Colon (tissue), 2 donors: ENCODE results near the gene PANK1.

Experiments
- FAIRE-seq: peaks from 2 replicates; lab custom pipeline; 2012; peaks lifted over from hg19 to GRCh38; lab: Jason Lieb, UNC
- donor health status: control.
- donor health status: control.

PANK1 gene

DNA sequence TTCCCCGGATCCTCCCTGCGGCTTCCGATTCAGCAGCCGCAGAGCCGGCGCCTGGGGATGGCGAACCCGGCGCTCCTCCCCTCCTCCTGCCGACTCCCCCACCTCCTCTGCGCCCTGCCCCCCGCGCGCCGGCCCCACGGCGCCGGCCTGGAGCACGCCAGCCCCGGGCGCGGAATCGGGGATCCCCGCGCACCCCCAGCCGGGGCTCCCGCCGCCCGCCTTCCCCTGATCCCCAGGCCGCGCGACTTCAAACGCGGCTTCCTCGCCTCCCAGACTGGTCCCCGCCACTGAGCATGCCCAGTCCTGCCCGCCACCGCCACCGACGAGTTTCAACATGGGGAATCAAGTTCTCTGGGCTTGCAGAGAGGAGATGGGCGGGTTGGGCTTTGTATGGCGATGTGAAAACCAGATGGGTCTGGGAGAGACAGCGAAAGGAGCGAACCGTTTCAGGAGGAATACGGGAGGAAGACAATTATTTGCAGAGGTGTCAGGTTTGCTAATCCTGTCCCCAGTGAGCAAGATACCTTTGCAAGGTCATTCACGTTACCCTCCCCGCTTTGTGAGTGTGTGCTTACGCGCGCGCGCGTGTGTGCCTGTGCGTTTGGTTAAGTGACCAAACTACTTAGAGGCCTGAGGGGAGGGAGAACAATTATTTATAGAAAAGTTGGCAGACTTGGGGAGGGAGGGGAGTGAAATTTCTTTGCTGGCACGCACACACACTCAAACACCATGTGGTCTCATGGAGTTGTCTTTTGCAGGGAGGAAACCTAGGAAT is at the start of gene PANK1:
PANK1 (minus strand) TSS at position 276 of the 775 bp plus-strand sequence. CDS start 351 bp downstream, outside the sequence.
- no peak for FAIRE-seq

DNA sequence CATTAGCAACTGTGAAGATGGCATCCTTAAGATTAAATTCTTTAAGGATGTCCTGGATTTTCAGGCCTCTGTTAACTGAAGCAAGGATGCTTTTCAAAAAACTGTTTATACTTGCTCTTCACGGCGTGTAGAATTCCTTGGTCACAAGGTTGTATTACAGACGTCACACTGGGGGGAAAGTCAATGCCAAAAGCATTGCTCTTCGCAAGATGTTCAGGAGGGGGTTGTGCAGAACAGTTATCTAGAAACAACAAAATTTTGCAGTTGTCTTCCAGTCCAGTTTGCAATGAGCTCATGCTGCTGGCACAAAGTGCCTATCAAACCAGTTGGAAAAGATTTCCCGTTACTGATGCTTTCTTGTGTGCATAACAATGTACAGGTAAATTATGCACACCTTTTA is 48.1 kb upstream of the PANK1 start:
- no peak for FAIRE-seq

DNA sequence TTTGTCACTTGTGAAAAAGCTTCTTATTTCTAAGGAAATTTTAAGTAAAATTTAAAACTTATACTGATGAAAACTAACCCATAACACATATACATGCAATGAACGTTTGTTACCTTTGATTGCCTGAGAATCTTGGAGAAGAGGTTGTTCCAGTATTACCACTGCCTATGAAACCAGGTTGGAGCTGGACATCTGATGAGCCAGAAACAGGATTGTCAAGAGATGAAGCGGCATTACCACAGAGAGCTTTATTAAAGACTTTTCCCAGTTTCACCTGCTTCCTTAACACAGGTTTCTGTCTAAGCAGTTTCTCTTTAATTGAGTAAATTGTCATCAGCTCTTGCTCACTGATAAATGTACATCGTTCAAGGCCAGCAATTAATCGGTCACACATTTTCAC is 47.4 kb upstream of the PANK1 start:
- FAIRE-seq: no peak

DNA sequence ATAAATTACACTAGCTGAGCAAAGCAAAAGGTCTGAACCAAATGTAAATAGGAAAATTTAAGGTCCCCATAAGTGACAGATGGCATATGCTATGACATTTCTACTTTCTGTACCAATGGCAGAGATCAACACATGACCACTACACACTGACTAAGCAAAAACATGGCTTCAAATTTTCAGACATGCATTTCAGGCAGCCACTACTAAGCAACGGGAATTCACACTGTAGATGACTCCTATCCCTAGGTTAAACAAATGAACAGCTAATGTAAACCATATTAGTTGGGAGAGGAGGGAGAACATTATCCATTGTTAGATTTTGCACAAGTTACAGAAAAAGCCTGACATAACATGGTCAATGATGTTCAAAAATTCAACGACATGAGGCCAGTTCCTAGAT is 45.0 kb upstream of the PANK1 start:
- no peak for FAIRE-seq

DNA sequence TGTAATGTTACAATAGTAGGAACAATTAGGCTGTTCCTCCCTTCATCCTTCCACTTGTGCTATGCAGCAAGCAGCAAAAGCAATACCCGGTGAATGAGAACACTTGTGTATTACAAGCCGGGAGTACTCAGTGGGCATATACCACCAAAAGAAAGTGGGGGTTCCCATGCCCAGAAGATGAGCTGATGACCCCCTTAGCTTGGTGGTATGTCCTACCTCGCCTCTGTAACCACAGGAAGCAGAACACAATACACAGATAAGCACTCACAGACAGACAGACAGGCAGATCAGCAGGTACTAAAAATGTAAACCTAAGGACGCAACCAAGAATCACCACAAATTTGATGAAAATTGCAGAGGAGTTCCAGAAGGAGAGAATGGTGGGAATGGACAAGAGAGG is 40.9 kb upstream of the PANK1 start:
- FAIRE-seq: no peak

DNA sequence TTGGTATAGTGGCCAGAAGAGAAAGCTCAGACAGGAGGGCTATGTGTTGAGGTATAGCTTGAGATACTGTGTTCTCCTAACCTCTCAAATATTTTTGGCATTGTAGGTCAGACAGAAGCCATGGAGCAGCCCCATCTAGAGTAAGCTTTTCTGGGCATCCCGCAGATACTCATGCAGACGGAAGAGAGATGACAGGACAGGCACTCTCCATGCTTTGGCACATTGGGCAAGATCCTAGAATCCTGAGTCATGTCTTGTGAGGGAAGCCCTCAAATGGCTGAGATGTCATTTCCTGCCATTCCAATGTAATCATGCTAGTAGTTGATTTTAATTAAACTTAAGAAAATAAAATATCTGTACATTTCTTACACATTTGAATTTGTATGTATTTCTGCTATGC is 39.6 kb upstream of the PANK1 start:
- FAIRE-seq: no peak

DNA sequence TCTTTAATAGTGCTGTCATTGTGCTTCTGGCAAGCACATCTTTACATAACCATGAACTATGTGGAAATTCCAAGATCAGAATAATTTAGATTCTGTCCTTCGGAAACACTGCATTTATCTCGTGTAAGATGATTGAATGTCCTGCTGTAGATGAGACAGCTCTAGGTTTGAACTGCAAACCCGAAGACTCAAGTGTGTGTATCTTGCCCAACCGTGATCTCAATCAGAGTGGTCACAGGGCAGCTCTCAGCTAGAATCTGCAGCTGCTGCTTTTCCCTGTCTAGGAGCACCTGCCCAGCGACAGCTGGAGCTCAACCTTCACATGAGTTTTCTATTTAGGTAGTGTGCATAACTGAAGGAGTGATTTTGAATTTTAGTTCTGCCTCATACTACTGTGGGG is 38.8 kb upstream of the PANK1 start:
- FAIRE-seq: no peak

DNA sequence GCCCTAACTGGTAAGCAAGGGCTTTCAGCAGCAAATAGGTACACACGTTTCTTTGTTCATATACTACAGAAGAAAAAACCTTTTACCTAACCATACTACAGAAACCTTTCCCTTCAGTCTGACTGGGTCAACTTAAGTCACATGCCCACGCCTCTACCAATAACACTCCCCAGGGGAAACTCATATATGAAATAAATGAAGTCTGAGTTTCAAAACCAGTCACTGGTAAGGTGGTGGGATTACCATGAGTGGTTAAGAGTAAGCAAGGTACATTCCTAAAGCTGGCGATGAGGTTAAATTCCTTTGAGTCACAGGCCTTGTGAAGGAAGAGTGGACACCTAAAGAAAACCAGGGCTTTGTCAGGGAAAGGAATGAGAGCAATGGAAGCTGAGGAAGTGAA is 34.9 kb upstream of the PANK1 start:
- no peak for FAIRE-seq

DNA sequence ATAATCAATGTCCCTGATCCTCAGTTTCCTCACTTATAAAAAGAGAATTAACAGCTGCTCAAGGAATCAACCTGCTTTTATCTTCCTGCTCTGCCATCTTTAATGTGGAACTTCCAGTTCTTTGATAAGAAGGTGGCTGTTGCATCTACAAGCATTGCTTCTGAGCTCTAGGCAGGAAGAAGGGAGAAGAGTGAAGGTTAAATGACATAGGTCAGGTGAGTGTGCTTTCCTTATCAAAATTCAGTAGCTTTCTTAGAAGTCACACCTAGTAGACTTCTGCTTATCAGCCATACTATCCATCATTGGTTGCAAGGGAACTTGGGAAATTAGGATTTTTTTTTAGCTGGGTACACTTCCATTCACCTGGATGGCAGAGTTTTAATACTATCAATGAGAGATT is 32.3 kb upstream of the PANK1 start:
- FAIRE-seq: no peak

DNA sequence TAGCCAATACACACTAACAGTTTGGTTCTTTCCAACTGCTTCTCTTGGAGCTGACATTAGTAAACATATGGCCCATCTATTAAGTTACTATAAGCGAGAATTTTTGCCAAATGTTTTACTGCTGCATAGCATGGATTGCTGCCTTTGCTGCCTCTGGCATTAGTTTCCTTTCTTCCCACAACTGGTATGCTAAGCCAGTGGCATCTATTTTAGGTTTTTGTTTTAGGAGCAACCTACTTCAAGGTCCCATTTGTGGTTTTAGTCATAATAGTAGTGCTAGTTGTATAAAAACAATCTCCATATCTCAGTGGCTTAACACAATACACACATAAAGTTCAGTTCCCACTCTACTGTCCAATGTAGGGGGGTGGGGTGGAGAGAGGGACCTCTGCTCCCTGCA is 25.9 kb upstream of the PANK1 start:
- no peak for FAIRE-seq

DNA sequence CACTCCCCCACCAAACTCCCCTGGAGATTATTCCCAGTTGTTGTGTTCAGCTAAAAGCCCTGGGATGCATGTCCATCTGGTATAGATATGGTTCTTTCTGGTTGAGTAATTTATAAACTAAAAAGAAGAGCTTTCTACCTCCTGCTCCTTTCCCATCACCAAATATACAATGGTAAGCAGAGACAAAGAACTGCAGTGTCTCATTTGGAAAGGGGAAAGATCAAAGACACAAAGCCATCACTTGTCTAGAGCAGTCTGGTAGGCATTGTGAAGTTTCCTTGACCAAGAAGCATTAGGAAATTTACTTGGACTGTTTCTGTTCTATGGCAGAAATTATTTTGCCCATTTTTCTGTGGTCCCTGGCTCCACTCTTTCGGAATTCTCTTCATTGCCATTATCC is 24.9 kb upstream of the PANK1 start:
- FAIRE-seq: no peak

DNA sequence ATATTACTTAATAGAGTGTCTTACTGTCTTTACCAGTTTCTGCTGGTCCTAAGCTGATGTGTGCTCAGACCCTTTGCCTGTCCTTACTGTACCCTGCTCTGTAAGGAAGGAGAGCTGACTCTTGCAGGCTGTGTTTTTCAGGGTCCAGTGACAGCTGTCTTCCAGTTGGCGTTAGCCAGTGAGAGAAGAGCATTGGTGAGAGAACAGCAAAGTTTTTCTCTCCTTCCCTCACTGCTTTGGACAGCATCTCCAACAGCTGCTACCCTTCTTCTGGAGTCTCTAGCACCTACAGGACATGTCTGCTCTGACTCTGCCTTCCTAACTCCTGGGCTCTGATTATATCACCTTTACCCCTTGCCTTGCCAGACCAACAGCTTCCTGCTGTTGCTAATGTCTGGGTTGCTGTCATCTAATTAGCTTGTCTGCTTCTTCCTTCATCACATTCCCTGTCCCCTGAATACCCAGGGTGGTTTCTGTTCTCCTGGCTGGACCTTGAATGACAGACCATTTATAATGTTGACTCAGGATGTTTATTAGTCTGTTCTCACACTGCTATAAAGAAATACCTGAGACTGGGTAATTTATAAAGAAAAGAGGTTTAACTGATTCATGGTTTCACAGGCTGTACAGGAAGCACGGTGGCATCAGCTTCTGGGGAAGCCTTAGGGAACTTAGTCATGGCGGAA is 23.5 kb upstream of the PANK1 start:
- no peak for FAIRE-seq

DNA sequence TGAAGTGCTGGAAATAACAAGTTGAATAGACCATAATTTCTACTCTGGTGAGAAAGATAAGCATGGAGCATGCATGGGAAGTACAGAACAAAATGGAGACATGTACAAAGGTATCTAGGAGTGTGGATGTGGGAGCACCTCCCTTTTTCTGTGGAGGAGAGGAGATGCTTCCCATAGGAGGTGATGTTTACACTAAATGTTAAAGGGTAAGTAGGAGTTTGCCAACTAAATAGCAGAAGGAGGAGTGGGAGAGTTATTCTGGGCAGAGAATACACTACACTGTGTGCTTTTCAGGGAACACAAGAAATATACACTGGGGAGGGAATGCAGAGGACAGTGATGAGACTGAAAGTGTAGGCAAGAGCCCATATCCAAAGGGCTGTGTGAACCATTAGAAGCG is 21.1 kb upstream of the PANK1 start:
- FAIRE-seq: no peak

DNA sequence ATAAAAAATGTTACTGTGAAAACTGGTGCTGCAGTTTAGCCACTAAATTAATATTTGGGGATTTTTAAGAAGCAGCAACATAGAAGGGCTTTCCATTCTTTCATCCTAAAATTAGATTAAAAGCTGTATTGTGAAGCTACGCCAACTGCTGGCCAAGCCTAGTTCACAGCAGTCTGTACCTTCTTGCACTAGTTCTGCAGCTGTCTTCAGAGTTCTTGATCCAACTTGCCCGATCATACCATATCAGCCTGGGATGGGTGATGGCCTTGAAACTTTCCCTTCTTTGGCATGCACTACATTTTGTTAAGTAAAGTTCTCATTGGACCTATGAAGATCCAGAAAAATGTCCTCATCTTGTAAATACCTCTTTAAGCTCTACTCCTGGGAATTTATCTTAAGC is 20.3 kb upstream of the PANK1 start:
- FAIRE-seq: no peak

DNA sequence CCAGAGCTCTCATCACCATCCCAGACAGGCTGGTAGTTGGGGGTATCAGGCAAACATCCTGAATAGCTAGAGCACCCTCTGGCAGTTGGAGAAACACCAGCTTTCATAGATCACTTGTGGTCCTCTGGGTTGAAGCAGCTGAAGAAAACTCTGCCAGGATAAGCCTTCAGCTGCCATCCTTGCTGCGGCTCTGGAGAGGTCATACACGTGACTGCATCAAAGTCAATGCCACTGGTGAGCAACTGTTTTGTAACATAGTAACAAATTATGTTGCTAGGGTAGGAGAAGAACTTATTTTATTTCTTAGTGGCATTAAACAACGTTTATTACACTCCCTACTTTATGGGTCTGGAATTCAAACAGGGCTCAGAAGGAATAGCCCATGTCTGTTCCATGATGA is 19.2 kb upstream of the PANK1 start:
- no peak for FAIRE-seq

DNA sequence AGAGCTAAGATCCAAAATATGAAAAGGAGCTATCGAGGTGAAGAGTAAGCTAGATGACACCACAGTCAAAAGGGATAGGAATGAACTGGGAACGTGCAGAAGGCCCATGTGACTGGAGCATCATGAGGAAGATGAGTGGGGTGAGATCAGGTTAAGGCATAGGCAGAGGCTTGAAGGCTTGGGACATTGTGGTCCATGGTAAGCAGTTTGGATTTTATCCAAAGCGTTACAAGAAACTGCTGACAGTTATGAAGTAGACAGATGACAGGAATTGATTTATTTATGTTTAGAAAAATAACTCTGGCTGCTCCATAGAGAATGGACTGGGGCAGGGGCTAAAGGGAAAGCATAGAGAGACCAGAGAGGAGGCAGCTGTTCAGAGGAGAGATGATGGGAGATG is 18.1 kb upstream of the PANK1 start:
- FAIRE-seq: no peak

DNA sequence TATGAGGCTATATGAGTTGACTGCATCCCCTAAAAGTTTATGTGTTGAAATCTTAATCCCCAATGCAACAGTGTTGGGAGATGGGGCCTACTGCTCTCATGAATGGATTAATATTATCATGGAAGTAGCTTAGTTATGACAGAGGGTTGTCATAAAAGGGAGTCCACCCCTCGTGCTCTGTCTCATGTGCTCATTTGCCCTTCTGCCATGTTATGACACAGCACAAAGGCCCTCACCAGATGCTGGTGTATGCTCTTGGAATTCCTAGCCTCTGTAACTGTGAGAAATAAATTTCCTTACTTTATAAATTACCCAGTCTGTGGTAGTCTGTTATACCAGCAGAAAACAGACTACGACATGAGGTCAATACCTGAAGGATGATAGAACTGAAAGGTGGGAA is 17.6 kb upstream of the PANK1 start:
- no peak for FAIRE-seq

DNA sequence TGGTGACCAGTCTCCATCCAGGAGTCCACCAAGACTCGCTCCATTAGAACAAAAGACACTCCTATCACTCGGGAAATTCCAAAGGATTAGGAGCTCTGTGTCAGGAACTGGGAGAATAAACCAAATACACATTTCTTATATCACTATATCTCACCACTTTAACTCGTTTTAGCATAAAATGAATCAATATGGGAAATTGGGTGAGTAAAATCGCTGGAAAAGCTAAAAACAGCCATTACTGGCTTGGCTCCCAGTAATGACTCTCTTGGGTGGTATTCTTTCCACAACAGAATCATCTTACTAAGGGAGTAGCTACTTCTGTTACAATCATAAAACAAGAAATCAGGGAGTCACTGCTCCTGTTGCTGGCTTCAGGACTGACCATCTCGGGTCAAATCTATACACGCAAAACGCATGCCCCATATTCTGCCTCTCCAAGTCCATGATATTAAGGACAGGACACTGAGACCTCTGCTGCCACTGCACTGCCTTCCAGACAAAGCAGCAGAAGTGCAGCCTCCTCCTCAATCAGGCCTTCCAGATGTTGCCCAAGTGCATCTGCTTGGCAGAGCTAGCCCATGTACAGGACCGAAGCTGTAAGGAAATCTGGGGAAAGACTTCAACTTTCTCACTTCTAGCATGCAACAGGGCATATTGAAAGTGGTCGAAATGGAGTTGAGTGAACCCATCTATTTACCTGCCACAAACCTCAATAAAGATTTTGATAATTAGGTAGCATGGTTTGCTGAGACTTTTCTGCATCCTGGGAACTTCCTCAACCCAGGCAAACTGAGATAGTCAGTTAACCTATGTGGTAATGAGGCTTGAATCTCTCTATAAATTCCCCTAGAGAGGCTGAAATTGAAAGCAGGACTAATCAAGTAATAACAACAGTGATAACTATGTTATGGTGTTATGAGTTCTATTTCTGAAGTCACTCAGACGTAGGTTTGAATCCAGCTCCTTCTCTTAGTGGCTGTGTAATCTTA is 14.4 kb upstream of the PANK1 start:
- no peak for FAIRE-seq

DNA sequence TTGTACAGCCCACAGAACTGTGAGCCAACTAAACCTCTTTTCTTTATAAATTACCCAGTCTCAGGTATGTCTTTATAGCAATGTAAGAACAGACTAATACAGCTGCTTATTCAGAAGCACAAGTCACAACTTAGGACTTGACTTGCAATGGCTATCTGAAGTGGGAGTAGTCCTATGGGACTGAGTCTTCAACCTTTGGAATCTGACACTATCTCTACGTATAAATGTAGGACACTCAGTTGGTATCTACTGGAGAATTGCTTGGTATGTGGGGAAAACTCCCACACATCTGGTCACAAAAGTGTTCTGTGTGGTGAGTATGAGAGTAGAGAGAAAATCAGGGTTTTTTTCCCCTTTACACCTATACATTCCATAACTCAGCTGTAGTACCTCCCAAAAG is 12.3 kb upstream of the PANK1 start:
- no peak for FAIRE-seq

DNA sequence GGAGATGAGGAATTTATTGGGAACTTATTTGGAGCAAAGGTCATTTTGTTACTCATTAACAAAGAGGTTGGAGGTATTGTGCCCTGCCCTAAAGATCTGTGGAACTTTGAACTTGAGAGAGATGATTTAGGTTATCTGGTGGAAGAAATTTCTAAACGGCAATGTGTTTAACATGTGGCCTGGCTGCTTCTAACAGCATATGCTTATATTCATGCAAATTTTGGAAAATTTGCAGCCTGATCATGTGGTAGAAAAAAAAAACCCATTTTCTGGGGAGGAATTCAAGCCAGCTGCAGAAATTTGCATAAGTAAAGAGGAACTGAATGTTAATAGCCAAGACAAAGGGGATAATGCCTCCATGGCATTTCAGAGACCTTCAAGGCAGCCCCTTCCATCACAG is 10.7 kb upstream of the PANK1 start:
- no peak for FAIRE-seq

DNA sequence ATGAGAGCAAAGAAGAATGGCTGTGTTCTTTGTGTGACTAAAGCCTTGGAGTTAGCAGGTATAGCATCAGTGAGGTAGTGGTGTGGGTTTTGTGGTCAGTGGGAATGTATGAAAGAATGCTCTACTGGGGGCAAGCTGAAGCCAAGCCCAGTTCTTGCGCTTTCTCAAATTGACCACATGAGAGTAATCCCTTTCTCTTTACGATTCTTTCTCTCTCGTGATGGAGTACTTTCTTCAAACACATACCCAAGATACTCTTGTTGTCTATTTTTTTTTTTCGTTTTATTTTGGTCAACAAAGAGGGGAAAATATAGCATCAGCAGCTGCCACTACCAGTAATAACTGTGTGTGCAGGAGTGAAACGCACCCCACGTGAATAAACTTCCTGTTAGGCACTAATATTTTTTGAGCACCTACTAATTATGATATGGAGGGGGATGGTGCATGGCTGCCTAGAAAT is 8.4 kb upstream of the PANK1 start:
- no peak for FAIRE-seq

DNA sequence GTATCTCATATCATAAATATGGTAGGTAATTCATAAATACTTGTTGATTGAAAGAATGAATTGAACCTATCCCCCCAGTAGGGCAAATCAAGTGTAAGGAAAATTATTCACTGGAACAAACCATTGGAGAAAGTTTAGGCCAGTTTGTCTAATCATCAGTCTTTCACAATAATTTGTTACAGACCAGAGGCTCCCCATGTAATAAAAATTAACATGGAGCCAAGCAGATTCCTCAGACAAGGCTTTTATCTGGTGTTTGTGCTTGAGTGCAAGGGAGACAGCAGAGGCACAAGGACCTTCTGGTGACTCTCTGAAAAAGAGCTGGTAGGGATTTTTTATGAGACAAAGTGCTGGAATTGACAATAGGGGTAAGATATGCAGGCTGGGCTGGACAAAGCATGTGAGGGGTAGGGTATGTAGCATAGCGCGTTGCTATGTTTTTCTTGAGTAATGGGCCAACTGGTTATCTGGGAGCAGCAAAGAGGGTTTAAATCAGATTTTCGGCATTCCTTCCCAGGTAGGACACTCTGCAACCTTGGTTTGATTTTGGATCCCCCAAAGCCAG is 7.8 kb upstream of the PANK1 start:
- FAIRE-seq: no peak
